ENCODE results near the gene CABP7. TPM values are rescaled to one million over a fixed set of nuclear protein-coding genes. Genes with fewer than 3 reads are reported as not detected.

Gene CABP7
- polyA plus RNA-seq, 2 donors = 0.04 TPM

GRCh38 chr22:29729161-29729560 lies 9.4 kb downstream of the CABP7 start:
- Histone ChIP-seq H3K27me3 (ENCODE audit: control insufficient read depth in 1 of 2, insufficient read depth in 2 of 2, low read length in 2 of 2) (no peaks in the 10 kb centered on the region), H3K4me3 (ENCODE audit: low read depth in 1 of 2, low read length in 2 of 2) (no peak overlapping the region), H3K9me3 (ENCODE audit: control insufficient read depth in 2 of 2, insufficient read depth in 1 of 2, low read depth in 1 of 2, low read length in 1 of 2) (no peaks in the 10 kb centered on the region), H3K4me1 (ENCODE audit: control insufficient read depth in 2 of 2, insufficient read depth in 2 of 2, low read length in 1 of 2) (peaks cover 7 to 11% of the 10 kb centered on the region in 2 donors), H3K36me3 (ENCODE audit: control insufficient read depth in 2 of 2, insufficient read depth in 2 of 2, low read length in 1 of 2) (peaks cover 0 to 10% of the 10 kb centered on the region in 2 donors), H3K27ac (ENCODE audit: low read depth in 2 of 2, low read length in 1 of 2) (no peak overlapping the region)
- 93 to 94% methylated on average over 20 of the region's 20 CpGs for WGBS, 2 donors

- no peak overlapping the region for H3K27ac ChIP-seq (ENCODE audit: low read depth in 2 of 2, low read length in 1 of 2)
- 82 to 84% methylated on average over 18 of the region's 18 CpGs for WGBS, 2 donors
- no peaks in the 10 kb centered on the region for H3K9me3 ChIP-seq (ENCODE audit: control insufficient read depth in 2 of 2, insufficient read depth in 1 of 2, low read depth in 1 of 2, low read length in 1 of 2)
- no peaks in the 10 kb centered on the region for H3K27me3 ChIP-seq (ENCODE audit: control insufficient read depth in 1 of 2, insufficient read depth in 2 of 2, low read length in 2 of 2)
- peaks cover 7 to 15% of the 10 kb centered on the region in 2 donors for H3K4me1 ChIP-seq (ENCODE audit: control insufficient read depth in 2 of 2, insufficient read depth in 2 of 2, low read length in 1 of 2)
- H3K36me3 ChIP-seq (ENCODE audit: control insufficient read depth in 2 of 2, insufficient read depth in 2 of 2, low read length in 1 of 2) = peaks cover 0 to 14% of the 10 kb centered on the region in 2 donors
- no peak overlapping the region for H3K4me3 ChIP-seq (ENCODE audit: low read depth in 1 of 2, low read length in 2 of 2)
Measured at GRCh38 chr22:29731058-29731850, 11.5 kb downstream of the CABP7 start.

GRCh38 chr22:29732883-29733282 lies 13.1 kb downstream of the CABP7 start:
- Histone ChIP-seq H3K27me3 (ENCODE audit: control insufficient read depth in 1 of 2, insufficient read depth in 2 of 2, low read length in 2 of 2) (no peaks in the 10 kb centered on the region), H3K27ac (ENCODE audit: low read depth in 2 of 2, low read length in 1 of 2) (no peak overlapping the region), H3K4me1 (ENCODE audit: control insufficient read depth in 2 of 2, insufficient read depth in 2 of 2, low read length in 1 of 2) (peaks cover 7 to 15% of the 10 kb centered on the region in 2 donors), H3K36me3 (ENCODE audit: control insufficient read depth in 2 of 2, insufficient read depth in 2 of 2, low read length in 1 of 2) (peaks cover 0 to 14% of the 10 kb centered on the region in 2 donors), H3K9me3 (ENCODE audit: control insufficient read depth in 2 of 2, insufficient read depth in 1 of 2, low read depth in 1 of 2, low read length in 1 of 2) (no peaks in the 10 kb centered on the region), H3K4me3 (ENCODE audit: low read depth in 1 of 2, low read length in 2 of 2) (no peak overlapping the region)
- WGBS, 2 donors = 59 to 76% methylated on average over 6 of the region's 6 CpGs

- H3K27me3 ChIP-seq (ENCODE audit: control insufficient read depth in 1 of 2, insufficient read depth in 2 of 2, low read length in 2 of 2) = no peaks in the 10 kb centered on the region
- 44 to 48% methylated on average over 19 of the region's 19 CpGs for WGBS, 2 donors
- H3K4me3 ChIP-seq (ENCODE audit: low read depth in 1 of 2, low read length in 2 of 2) = no peak overlapping the region
- H3K4me1 ChIP-seq (ENCODE audit: control insufficient read depth in 2 of 2, insufficient read depth in 2 of 2, low read length in 1 of 2) = peaks cover 7 to 15% of the 10 kb centered on the region in 2 donors
- H3K36me3 ChIP-seq (ENCODE audit: control insufficient read depth in 2 of 2, insufficient read depth in 2 of 2, low read length in 1 of 2) = peaks cover 0 to 16% of the 10 kb centered on the region in 2 donors
- no peak overlapping the region for H3K27ac ChIP-seq (ENCODE audit: low read depth in 2 of 2, low read length in 1 of 2)
- no peaks in the 10 kb centered on the region for H3K9me3 ChIP-seq (ENCODE audit: control insufficient read depth in 2 of 2, insufficient read depth in 1 of 2, low read depth in 1 of 2, low read length in 1 of 2)
Measured at GRCh38 chr22:29733362-29734201, 13.8 kb downstream of the CABP7 start.

DNA sequence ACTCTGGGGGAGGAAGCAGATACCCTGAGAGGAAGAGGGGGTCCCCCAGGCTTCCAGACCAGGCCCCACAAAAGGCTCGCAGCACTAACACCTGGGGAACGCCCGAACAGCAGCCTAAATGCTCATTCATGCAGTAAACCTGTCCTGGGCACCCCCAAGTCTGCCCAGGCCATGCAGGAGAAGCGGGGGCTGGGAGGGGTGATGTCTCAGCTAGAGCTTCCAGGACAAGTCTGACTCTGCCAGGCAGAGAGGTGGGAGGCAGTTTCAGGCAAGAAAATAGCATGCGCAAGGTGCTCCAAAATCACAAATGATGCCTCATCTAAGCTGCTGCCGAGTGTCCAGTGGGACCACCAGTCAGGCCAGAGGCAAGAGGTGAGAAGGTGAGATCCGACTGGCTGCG lies 14.6 kb downstream of the CABP7 start:
- Histone ChIP-seq H3K27ac (ENCODE audit: low read depth in 2 of 2, low read length in 1 of 2) (no peak overlapping the region), H3K9me3 (ENCODE audit: control insufficient read depth in 2 of 2, insufficient read depth in 1 of 2, low read depth in 1 of 2, low read length in 1 of 2) (no peaks in the 10 kb centered on the region), H3K4me1 (ENCODE audit: control insufficient read depth in 2 of 2, insufficient read depth in 2 of 2, low read length in 1 of 2) (peaks cover 7 to 15% of the 10 kb centered on the region in 2 donors), H3K27me3 (ENCODE audit: control insufficient read depth in 1 of 2, insufficient read depth in 2 of 2, low read length in 2 of 2) (no peaks in the 10 kb centered on the region), H3K4me3 (ENCODE audit: low read depth in 1 of 2, low read length in 2 of 2) (no peak overlapping the region), H3K36me3 (ENCODE audit: control insufficient read depth in 2 of 2, insufficient read depth in 2 of 2, low read length in 1 of 2) (peaks cover 0 to 18% of the 10 kb centered on the region in 2 donors)
- WGBS, 2 donors = 85 to 88% methylated on average over 8 of the region's 8 CpGs

DNA sequence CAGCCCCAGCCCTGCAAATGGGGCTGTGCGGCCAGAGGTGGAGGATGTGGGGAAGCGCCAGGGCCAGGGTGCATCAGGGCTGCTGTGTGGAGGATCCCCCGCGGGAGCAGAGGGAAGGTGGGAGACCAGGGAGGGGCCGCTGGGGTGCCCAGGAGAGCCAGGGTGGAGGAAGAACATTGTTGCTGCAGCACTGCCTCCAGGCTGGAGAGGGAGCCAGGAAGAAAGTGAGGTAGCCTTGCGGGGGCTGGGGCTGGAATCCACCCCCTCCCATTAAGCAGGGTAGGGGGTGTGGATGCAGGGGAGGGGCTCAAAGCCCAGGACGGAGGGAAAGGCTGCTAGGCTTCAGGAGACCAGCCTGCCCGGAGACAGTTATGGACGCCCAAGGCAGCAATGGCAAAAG lies 15.0 kb downstream of the CABP7 start:
- H3K4me1 ChIP-seq (ENCODE audit: control insufficient read depth in 2 of 2, insufficient read depth in 2 of 2, low read length in 1 of 2) = peaks cover 7 to 15% of the 10 kb centered on the region in 2 donors
- peaks cover 0 to 22% of the 10 kb centered on the region in 2 donors for H3K36me3 ChIP-seq (ENCODE audit: control insufficient read depth in 2 of 2, insufficient read depth in 2 of 2, low read length in 1 of 2)
- WGBS, 2 donors = 80 to 84% methylated on average over 9 of the region's 9 CpGs

DNA sequence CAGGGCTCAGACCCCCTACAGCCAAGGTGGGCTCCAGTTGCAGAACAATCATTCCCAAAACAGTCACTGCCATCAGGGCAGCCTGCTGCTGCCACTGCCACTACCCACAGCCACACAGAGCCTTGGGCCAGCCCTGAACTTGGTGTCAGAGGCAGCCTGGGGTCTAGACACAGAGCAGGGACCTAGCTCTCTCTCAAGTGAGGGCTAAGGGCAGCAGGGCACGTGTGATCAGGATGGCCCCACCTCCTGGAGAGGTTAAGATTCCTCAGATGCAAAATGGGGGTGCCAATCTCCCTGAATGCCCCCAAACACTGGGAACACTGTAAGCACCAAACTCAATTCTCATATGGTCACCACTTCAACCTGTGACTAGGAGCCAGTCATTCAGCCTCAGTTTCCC lies 15.6 kb downstream of the CABP7 start:
- Histone ChIP-seq H3K4me1 (ENCODE audit: control insufficient read depth in 2 of 2, insufficient read depth in 2 of 2, low read length in 1 of 2) (peaks cover 7 to 15% of the 10 kb centered on the region in 2 donors), H3K36me3 (ENCODE audit: control insufficient read depth in 2 of 2, insufficient read depth in 2 of 2, low read length in 1 of 2) (peaks cover 0 to 23% of the 10 kb centered on the region in 2 donors), H3K27me3 (ENCODE audit: control insufficient read depth in 1 of 2, insufficient read depth in 2 of 2, low read length in 2 of 2) (no peaks in the 10 kb centered on the region), H3K4me3 (ENCODE audit: low read depth in 1 of 2, low read length in 2 of 2) (no peak overlapping the region), H3K9me3 (ENCODE audit: control insufficient read depth in 2 of 2, insufficient read depth in 1 of 2, low read depth in 1 of 2, low read length in 1 of 2) (no peaks in the 10 kb centered on the region), H3K27ac (ENCODE audit: low read depth in 2 of 2, low read length in 1 of 2) (no peak overlapping the region)
- WGBS, 2 donors = 71 to 73% methylated on average over 1 of the region's 1 CpG

More for the DNA sequence above, 15.0 kb downstream of the CABP7 start:
- Histone ChIP-seq H3K9me3 (ENCODE audit: control insufficient read depth in 2 of 2, insufficient read depth in 1 of 2, low read depth in 1 of 2, low read length in 1 of 2) (no peaks in the 10 kb centered on the region), H3K27ac (ENCODE audit: low read depth in 2 of 2, low read length in 1 of 2) (no peak overlapping the region), H3K4me3 (ENCODE audit: low read depth in 1 of 2, low read length in 2 of 2) (no peak overlapping the region), H3K27me3 (ENCODE audit: control insufficient read depth in 1 of 2, insufficient read depth in 2 of 2, low read length in 2 of 2) (no peaks in the 10 kb centered on the region)

GRCh38 chr22:29737251-29738117 lies 17.7 kb downstream of the CABP7 start:
- peaks cover 11 to 18% of the 10 kb centered on the region in 2 donors for H3K4me1 ChIP-seq (ENCODE audit: control insufficient read depth in 2 of 2, insufficient read depth in 2 of 2, low read length in 1 of 2)
- no peaks in the 10 kb centered on the region for H3K9me3 ChIP-seq (ENCODE audit: control insufficient read depth in 2 of 2, insufficient read depth in 1 of 2, low read depth in 1 of 2, low read length in 1 of 2)
- H3K27me3 ChIP-seq (ENCODE audit: control insufficient read depth in 1 of 2, insufficient read depth in 2 of 2, low read length in 2 of 2) = no peaks in the 10 kb centered on the region
- no peak overlapping the region for H3K4me3 ChIP-seq (ENCODE audit: low read depth in 1 of 2, low read length in 2 of 2)
- H3K27ac ChIP-seq (ENCODE audit: low read depth in 2 of 2, low read length in 1 of 2) = no peak overlapping the region
- peaks cover 0 to 20% of the 10 kb centered on the region in 2 donors for H3K36me3 ChIP-seq (ENCODE audit: control insufficient read depth in 2 of 2, insufficient read depth in 2 of 2, low read length in 1 of 2)
- WGBS, 2 donors = 82 to 86% methylated on average over 22 of the region's 22 CpGs
